Measurements from ENCODE around the gene C6orf52.
A peak's percentile ranks its signal among the peaks of the same experiment; 100 is the strongest.

C6orf52 gene

GRCh38 chr6:10643201-10643651 lies 51.2 kb downstream of the C6orf52 start:
- peak; percentile 88 for DNase-seq

DNA sequence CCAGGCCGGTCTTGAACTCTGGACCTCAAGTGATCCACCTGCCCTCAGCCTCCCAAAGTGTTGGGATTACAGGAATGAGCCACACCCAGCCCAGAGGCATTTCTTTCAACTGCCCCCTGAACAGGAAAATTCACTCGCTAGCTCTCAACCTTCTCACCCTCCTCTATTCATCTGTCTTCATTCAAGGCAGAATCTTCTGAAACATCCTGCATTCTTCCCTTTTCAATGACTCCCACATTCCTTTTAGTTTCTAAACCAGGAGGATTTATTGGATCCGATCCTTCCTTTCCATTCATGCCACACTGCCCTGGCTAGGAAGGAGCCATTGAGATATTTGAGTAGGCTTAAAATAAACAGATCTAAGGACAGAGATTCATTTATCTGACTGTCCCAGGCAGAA lies 52.9 kb downstream of the C6orf52 start:
- no peak for DNase-seq

- no peak for DNase-seq
These were observed 54.0 kb downstream of the C6orf52 start for GRCh38 chr6:10640412-10640811.

DNA sequence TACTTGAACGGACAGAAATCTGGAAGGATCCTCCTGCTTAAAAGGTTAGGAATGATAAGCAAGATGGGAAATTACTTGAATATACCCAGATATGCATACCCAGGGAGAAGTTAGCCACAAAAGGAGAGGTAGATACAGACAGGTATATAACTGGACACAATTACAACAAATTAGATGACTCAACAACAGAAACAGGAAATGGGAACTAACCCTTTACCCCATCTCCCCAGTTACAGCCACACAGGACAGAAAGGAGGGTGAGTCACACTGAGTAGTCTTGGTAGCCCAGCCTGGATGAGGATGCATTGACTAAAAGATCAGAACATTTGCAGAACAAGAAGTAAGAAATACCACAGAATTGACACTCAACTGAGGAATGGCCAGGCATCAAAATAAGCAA lies 61.2 kb downstream of the C6orf52 start:
- DNase-seq = peak; percentile 36

GRCh38 chr6:10630178-10630577 lies 64.2 kb downstream of the C6orf52 start:
- no peak for DNase-seq

DNA sequence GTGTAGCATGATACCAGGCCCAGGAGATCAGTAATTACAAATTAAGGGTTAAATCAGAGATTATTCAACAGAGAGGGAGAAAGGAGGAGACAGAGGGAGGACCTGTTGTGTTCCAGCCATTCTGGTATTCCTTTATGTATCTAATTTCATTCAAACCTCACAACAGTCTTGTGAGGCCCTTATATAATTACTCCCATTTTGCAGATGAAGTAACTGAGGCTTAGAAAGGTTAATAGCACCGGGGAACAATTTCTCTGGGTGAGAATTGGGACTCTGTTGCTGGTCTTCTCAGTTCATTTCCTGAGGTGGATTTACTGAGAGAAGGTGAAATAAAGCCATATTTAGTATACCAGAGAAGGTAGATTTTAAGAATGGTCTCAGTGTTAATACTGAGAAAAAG lies 66.6 kb downstream of the C6orf52 start:
- DNase-seq = no peak

- no peak for DNase-seq
These were observed 68.2 kb downstream of the C6orf52 start for GRCh38 chr6:10626154-10626741.

DNA sequence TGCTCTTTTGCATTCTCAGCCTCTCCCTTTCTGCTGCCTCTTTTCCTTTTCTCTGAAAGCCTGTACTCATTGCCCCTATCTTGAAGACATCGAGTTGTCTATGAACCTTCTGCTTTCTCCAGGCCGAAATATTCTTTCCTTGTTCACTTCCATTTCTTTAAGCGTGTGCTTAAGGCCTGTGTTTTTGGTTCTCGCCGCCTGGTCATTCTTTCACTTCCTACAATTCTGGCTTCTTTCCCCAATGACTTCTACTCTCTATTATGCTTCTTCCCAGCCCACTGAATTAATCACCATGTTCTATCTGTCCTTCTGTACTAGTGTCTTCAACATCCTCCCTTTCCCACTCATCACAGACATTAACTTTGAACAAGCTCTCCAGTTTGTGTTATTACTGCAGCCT lies 69.6 kb downstream of the C6orf52 start:
- DNase-seq = no peak

- no peak for DNase-seq
These were observed 72.6 kb downstream of the C6orf52 start for GRCh38 chr6:10621847-10622246.
